HEK293 (cell line): ENCODE results near the gene PRODH2.

ENCODE experiments used
- BCL6B ChIP-seq: fragments of 450-650 bp; formaldehyde crosslinking; IDR thresholded peaks from 2 replicates; pipeline ENCODE4 v1.5.1; 2017; ENCODE audit warnings: missing biosample characterization, missing genetic modification characterization
- PRDM10 ChIP-seq: fragments of 450-650 bp; formaldehyde crosslinking; IDR thresholded peaks from 2 replicates; pipeline ENCODE4 v1.5.1; 2016; ENCODE audit warnings: missing biosample characterization, missing genetic modification characterization
- REPIN1 ChIP-seq: fragments of 450-650 bp; formaldehyde crosslinking; IDR thresholded peaks from 2 replicates; pipeline ENCODE4 v1.5.1; 2017; ENCODE audit warnings: missing biosample characterization, missing genetic modification characterization, low read depth
- ZBTB17 ChIP-seq: fragments of 450-650 bp; formaldehyde crosslinking; IDR thresholded peaks from 2 replicates; pipeline ENCODE4 v1.5.1; 2016; ENCODE audit warnings: missing biosample characterization, missing genetic modification characterization
- ZBTB21 ChIP-seq: fragments of 450-650 bp; formaldehyde crosslinking; IDR thresholded peaks from 2 replicates; pipeline ENCODE4 v1.5.1; 2017; ENCODE audit warnings: missing biosample characterization, missing genetic modification characterization
- ZBTB48 ChIP-seq: fragments of 450-650 bp; formaldehyde crosslinking; IDR thresholded peaks from 2 replicates; pipeline ENCODE4 v1.5.1; 2016; ENCODE audit warnings: missing biosample characterization, missing genetic modification characterization
- ZIC2 ChIP-seq: fragments of 450-650 bp; formaldehyde crosslinking; IDR thresholded peaks from 2 replicates; pipeline ENCODE4 v1.5.1; 2016; ENCODE audit warnings: missing biosample characterization, missing genetic modification characterization
- ZNF10 ChIP-seq: fragments of 450-650 bp; formaldehyde crosslinking; IDR thresholded peaks from 2 replicates; pipeline ENCODE4 v1.5.1; 2017; ENCODE audit warnings: missing biosample characterization, missing genetic modification characterization
- ZNF157 ChIP-seq: fragments of 450-650 bp; formaldehyde crosslinking; IDR thresholded peaks from 2 replicates; pipeline ENCODE4 v1.5.1; 2016; ENCODE audit warnings: missing biosample characterization, missing genetic modification characterization
- ZNF2 ChIP-seq: fragments of 450-650 bp; formaldehyde crosslinking; IDR thresholded peaks from 2 replicates; pipeline ENCODE4 v1.5.1; 2016; ENCODE audit warnings: missing biosample characterization, missing genetic modification characterization
- ZNF354C ChIP-seq: fragments of 450-650 bp; formaldehyde crosslinking; IDR thresholded peaks from 2 replicates; pipeline ENCODE4 v1.5.1; 2016; ENCODE audit warnings: missing biosample characterization, missing genetic modification characterization, low read depth, borderline replicate concordance
- ZNF366 ChIP-seq: fragments of 450-650 bp; formaldehyde crosslinking; conservative IDR thresholded peaks from 2 replicates; pipeline ENCODE4 v1.5.1; 2016; ENCODE audit warnings: missing biosample characterization, missing genetic modification characterization
- ZNF398 ChIP-seq: fragments of 450-650 bp; formaldehyde crosslinking; IDR thresholded peaks from 2 replicates; pipeline ENCODE4 v1.5.1; 2017; ENCODE audit warnings: missing biosample characterization, missing genetic modification characterization
- ZNF654 ChIP-seq: fragments of 450-650 bp; formaldehyde crosslinking; IDR thresholded peaks from 2 replicates; pipeline ENCODE4 v1.5.1; 2016; ENCODE audit warnings: low read depth, missing biosample characterization, missing genetic modification characterization
- ZNF670 ChIP-seq: fragments of 450-650 bp; formaldehyde crosslinking; IDR thresholded peaks from 2 replicates; pipeline ENCODE4 v1.5.1; 2016; ENCODE audit warnings: missing biosample characterization, missing genetic modification characterization, low read depth
- ZNF677 ChIP-seq: fragments of 450-650 bp; IDR thresholded peaks from 2 replicates; pipeline ENCODE4 v1.5.0; 2018; ENCODE audit warnings: missing biosample characterization, mild to moderate bottlenecking, missing genetic modification characterization, moderate library complexity
- ZNF768 ChIP-seq: fragments of 450-650 bp; formaldehyde crosslinking; IDR thresholded peaks from 2 replicates; pipeline ENCODE4 v1.5.1; 2018; ENCODE audit warnings: missing biosample characterization, mild to moderate bottlenecking, missing genetic modification characterization
- TF ChIP-seq, protein P1 (sequence below): fragments of 450-650 bp; formaldehyde crosslinking; IDR thresholded peaks from 2 replicates; pipeline ENCODE4 v1.5.1; 2017; ENCODE audit warnings: missing biosample characterization, missing genetic modification characterization
- TF ChIP-seq, protein P2 (sequence below): fragments of 450-650 bp; formaldehyde crosslinking; IDR thresholded peaks from 2 replicates; pipeline ENCODE4 v1.5.1; 2016; ENCODE audit warnings: missing biosample characterization, missing genetic modification characterization
- TF ChIP-seq, protein P3 (sequence below): fragments of 450-650 bp; IDR thresholded peaks from 2 replicates; pipeline ENCODE4 v1.5.1; 2018; ENCODE audit warnings: missing biosample characterization, missing genetic modification characterization
- TF ChIP-seq, protein P4 (sequence below): fragments of 450-650 bp; formaldehyde crosslinking; optimal IDR thresholded peaks from 2 replicates; pipeline ENCODE3; 2016; ENCODE audit warnings: missing biosample characterization, mild to moderate bottlenecking, missing genetic modification characterization
- TF ChIP-seq, protein P5 (sequence below): fragments of 450-650 bp; formaldehyde crosslinking; IDR thresholded peaks from 2 replicates; pipeline ENCODE4 v1.5.1; 2016; ENCODE audit warnings: missing biosample characterization, missing genetic modification characterization

Gene PRODH2

GRCh38 chr19:35805526-35806102 lies 7.0 kb downstream of the PRODH2 start (continued):
- TF ChIP-seq PRDM10 (tag by site-specific recombination) (peak; percentile 91), ZNF157 (0 out of 2 replicates have a peak, but pooled peaks have one; percentile 20), BCL6B (0 out of 2 replicates have a peak, but pooled peaks have one; percentile 6), ZNF398 (tag by site-specific recombination) (0 out of 2 replicates have a peak, but pooled peaks have one; percentile 8), ZBTB17 (no peak), ZNF670 (tag by site-specific recombination) (no peak), ZNF10 (tag by site-specific recombination) (no peak), ZNF677 (tag by site-specific recombination) (no peak), ZIC2 (tag by site-specific recombination) (peak; percentile 71), ZBTB48 (tag by site-specific recombination) (peak; percentile 32; the same call in 1 of the 2 replicates), ZNF354C (tag by site-specific recombination) (no peak), REPIN1 (no peak), ZBTB21 (tag by site-specific recombination) (0 out of 2 replicates have a peak, but pooled peaks have one; percentile 24), ZNF654 (tag by site-specific recombination) (no peak), ZNF366 (tag by site-specific recombination) (peak; percentile 39; the same call in 1 of the 2 replicates), ZNF2 (no peak), ZNF768 (tag by site-specific recombination) (no peak)
- TF ChIP-seq, protein P1, sequence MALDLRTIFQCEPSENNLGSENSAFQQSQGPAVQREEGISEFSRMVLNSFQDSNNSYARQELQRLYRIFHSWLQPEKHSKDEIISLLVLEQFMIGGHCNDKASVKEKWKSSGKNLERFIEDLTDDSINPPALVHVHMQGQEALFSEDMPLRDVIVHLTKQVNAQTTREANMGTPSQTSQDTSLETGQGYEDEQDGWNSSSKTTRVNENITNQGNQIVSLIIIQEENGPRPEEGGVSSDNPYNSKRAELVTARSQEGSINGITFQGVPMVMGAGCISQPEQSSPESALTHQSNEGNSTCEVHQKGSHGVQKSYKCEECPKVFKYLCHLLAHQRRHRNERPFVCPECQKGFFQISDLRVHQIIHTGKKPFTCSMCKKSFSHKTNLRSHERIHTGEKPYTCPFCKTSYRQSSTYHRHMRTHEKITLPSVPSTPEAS (tag by site-specific recombination) = no peak
- TF ChIP-seq, protein P2, sequence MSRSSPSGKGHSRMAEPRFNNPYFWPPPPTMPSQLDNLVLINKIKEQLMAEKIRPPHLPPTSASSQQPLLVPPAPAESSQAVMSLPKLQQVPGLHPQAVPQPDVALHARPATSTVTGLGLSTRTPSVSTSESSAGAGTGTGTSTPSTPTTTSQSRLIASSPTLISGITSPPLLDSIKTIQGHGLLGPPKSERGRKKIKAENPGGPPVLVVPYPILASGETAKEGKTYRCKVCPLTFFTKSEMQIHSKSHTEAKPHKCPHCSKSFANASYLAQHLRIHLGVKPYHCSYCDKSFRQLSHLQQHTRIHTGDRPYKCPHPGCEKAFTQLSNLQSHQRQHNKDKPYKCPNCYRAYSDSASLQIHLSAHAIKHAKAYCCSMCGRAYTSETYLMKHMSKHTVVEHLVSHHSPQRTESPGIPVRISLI (tag by site-specific recombination) = no peak
- TF ChIP-seq, protein P3, sequence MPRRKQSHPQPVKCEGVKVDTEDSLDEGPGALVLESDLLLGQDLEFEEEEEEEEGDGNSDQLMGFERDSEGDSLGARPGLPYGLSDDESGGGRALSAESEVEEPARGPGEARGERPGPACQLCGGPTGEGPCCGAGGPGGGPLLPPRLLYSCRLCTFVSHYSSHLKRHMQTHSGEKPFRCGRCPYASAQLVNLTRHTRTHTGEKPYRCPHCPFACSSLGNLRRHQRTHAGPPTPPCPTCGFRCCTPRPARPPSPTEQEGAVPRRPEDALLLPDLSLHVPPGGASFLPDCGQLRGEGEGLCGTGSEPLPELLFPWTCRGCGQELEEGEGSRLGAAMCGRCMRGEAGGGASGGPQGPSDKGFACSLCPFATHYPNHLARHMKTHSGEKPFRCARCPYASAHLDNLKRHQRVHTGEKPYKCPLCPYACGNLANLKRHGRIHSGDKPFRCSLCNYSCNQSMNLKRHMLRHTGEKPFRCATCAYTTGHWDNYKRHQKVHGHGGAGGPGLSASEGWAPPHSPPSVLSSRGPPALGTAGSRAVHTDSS = no peak
- TF ChIP-seq, protein P4, sequence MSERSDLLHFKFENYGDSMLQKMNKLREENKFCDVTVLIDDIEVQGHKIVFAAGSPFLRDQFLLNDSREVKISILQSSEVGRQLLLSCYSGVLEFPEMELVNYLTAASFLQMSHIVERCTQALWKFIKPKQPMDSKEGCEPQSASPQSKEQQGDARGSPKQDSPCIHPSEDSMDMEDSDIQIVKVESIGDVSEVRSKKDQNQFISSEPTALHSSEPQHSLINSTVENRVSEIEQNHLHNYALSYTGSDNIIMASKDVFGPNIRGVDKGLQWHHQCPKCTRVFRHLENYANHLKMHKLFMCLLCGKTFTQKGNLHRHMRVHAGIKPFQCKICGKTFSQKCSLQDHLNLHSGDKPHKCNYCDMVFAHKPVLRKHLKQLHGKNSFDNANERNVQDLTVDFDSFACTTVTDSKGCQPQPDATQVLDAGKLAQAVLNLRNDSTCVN = no peak
- TF ChIP-seq, protein P5, sequence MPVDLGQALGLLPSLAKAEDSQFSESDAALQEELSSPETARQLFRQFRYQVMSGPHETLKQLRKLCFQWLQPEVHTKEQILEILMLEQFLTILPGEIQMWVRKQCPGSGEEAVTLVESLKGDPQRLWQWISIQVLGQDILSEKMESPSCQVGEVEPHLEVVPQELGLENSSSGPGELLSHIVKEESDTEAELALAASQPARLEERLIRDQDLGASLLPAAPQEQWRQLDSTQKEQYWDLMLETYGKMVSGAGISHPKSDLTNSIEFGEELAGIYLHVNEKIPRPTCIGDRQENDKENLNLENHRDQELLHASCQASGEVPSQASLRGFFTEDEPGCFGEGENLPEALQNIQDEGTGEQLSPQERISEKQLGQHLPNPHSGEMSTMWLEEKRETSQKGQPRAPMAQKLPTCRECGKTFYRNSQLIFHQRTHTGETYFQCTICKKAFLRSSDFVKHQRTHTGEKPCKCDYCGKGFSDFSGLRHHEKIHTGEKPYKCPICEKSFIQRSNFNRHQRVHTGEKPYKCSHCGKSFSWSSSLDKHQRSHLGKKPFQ (tag by site-specific recombination) = no peak
